ENCODE measurements around the gene CFAP70.

GRCh38 chr10:73307203-73307800 is 51.4 kb downstream of the CFAP70 start:
- TF ChIP-seq CTCF (IDR thresholded peaks at IDR 0.05) = no peak
- no peak for TF ChIP-seq POLR2A (IDR thresholded peaks at IDR 0.05)
